ENCODE data around the gene HPGDS. TPM values are rescaled to one million over a fixed set of nuclear protein-coding genes. Genes with fewer than 3 reads are reported as not detected.

Gene HPGDS
- polyA plus RNA-seq, 1 donor (not counting 4 experiments of a cell fraction or from before 2014, with no cell fraction given): not detected

- FAIRE-seq: no peak
- TF ChIP-seq, protein P1, sequence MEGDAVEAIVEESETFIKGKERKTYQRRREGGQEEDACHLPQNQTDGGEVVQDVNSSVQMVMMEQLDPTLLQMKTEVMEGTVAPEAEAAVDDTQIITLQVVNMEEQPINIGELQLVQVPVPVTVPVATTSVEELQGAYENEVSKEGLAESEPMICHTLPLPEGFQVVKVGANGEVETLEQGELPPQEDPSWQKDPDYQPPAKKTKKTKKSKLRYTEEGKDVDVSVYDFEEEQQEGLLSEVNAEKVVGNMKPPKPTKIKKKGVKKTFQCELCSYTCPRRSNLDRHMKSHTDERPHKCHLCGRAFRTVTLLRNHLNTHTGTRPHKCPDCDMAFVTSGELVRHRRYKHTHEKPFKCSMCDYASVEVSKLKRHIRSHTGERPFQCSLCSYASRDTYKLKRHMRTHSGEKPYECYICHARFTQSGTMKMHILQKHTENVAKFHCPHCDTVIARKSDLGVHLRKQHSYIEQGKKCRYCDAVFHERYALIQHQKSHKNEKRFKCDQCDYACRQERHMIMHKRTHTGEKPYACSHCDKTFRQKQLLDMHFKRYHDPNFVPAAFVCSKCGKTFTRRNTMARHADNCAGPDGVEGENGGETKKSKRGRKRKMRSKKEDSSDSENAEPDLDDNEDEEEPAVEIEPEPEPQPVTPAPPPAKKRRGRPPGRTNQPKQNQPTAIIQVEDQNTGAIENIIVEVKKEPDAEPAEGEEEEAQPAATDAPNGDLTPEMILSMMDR (optimal IDR thresholded peaks at IDR 0.05 in 1 of 3, IDR thresholded peaks at IDR 0.05 in 1 of 3, conservative IDR thresholded peaks at IDR 0.05 in 1 of 3; ENCODE audit: extremely low read depth in 1 of 3, insufficient read depth in 2 of 3, low read length in 3 of 3): no peak
- no peak for TF ChIP-seq EZH2 (IDR thresholded peaks at IDR 0.05; ENCODE audit: low read length)
- no peak for DNase-seq (ENCODE audit: low read depth, low spot score)
- no peaks in the 10 kb centered on the region for H4K20me1 ChIP-seq (ENCODE audit: control insufficient read depth, extremely low read depth, insufficient read depth, low read length)
- H3K79me2 ChIP-seq (ENCODE audit: control insufficient read depth, insufficient read depth, low read length): no peaks in the 10 kb centered on the region
- no peak overlapping the region for H3K4me3 ChIP-seq (ENCODE audit: control insufficient read depth in 2 of 3, extremely low read depth in 1 of 3, insufficient read depth in 2 of 3, low read depth in 1 of 3, low read length in 3 of 3)
- dilution Hi-C loops (cut with MboI; ENCODE audit: extremely low pct_ligation_motif_present, low sequenced_read_pairs): no loop called here
- no peaks in the 10 kb centered on the region for H3K9me3 ChIP-seq (ENCODE audit: control insufficient read depth, low read depth, low read length)
- H3K9me1 ChIP-seq (ENCODE audit: control insufficient read depth, extremely low read depth, insufficient read depth, low read length): no peaks in the 10 kb centered on the region
- H3K27ac ChIP-seq (ENCODE audit: control insufficient read depth, insufficient read depth, low read length): no peak overlapping the region
- H3K4me1 ChIP-seq (ENCODE audit: control insufficient read depth, extremely low read depth, insufficient read depth, low read length): no peaks in the 10 kb centered on the region
- H3K4me2 ChIP-seq (ENCODE audit: control insufficient read depth, extremely low read depth, insufficient read depth, low read depth, low read length): no peak overlapping the region
- no peak overlapping the region for H2AFZ ChIP-seq (ENCODE audit: control insufficient read depth, low read length)
- H3K36me3 ChIP-seq (ENCODE audit: control insufficient read depth in 2 of 2, extremely low read depth in 1 of 2, insufficient read depth in 2 of 2, low read length in 2 of 2): no peaks in the 10 kb centered on the region
- H3K9ac ChIP-seq (ENCODE audit: control insufficient read depth, extremely low read depth, insufficient read depth, low read length): no peak overlapping the region
- no peaks in the 10 kb centered on the region for H3K27me3 ChIP-seq (ENCODE audit: control insufficient read depth, extremely low read depth, insufficient read depth, low read length)
These were observed 26.4 kb upstream of the HPGDS start for GRCh38 chr4:94369046-94369445.

DNA sequence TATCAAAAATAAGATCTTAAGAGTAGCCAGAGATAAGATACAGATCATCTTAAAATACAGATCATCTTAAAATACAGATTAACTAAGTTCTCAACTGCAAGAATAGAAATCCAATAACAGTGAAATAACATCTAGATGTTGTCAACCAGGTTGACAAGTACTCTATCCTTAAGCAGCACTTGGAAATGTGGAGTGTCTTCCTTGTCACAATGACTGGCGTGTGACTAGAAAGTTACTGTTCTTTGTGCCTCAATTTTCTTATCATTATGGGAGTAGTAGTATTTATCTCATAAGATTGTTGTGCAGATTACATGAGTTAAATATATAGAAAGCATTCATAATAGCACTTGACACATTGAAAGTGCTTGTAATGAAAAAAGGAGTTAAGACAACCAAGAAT is 25.8 kb upstream of the HPGDS start:
- Histone ChIP-seq H4K20me1 (ENCODE audit: control insufficient read depth, extremely low read depth, insufficient read depth, low read length) (no peaks in the 10 kb centered on the region), H3K27me3 (ENCODE audit: control insufficient read depth, extremely low read depth, insufficient read depth, low read length) (no peaks in the 10 kb centered on the region), H2AFZ (ENCODE audit: control insufficient read depth, low read length) (no peak overlapping the region), H3K79me2 (ENCODE audit: control insufficient read depth, insufficient read depth, low read length) (no peaks in the 10 kb centered on the region), H3K4me1 (ENCODE audit: control insufficient read depth, extremely low read depth, insufficient read depth, low read length) (no peaks in the 10 kb centered on the region), H3K36me3 (ENCODE audit: control insufficient read depth in 2 of 2, extremely low read depth in 1 of 2, insufficient read depth in 2 of 2, low read length in 2 of 2) (no peaks in the 10 kb centered on the region), H3K4me3 (ENCODE audit: control insufficient read depth in 2 of 3, extremely low read depth in 1 of 3, insufficient read depth in 2 of 3, low read depth in 1 of 3, low read length in 3 of 3) (no peak overlapping the region), H3K9ac (ENCODE audit: control insufficient read depth, extremely low read depth, insufficient read depth, low read length) (no peak overlapping the region), H3K4me2 (ENCODE audit: control insufficient read depth, extremely low read depth, insufficient read depth, low read depth, low read length) (no peak overlapping the region), H3K9me3 (ENCODE audit: control insufficient read depth, low read depth, low read length) (no peaks in the 10 kb centered on the region), H3K9me1 (ENCODE audit: control insufficient read depth, extremely low read depth, insufficient read depth, low read length) (no peaks in the 10 kb centered on the region), H3K27ac (ENCODE audit: control insufficient read depth, insufficient read depth, low read length) (no peak overlapping the region)
- FAIRE-seq: no peak
- TF ChIP-seq, protein P1 (optimal IDR thresholded peaks at IDR 0.05 in 1 of 3, IDR thresholded peaks at IDR 0.05 in 1 of 3, conservative IDR thresholded peaks at IDR 0.05 in 1 of 3; ENCODE audit: extremely low read depth in 1 of 3, insufficient read depth in 2 of 3, low read length in 3 of 3): no peak
- TF ChIP-seq EZH2 (IDR thresholded peaks at IDR 0.05; ENCODE audit: low read length): no peak
- dilution Hi-C loops (cut with MboI; ENCODE audit: extremely low pct_ligation_motif_present, low sequenced_read_pairs): no loop called here
- no peak for DNase-seq (ENCODE audit: low read depth, low spot score)

Measured in keratinocyte (primary cell).